ENCODE measurements around the gene TBL1X.

- no peak for TF ChIP-seq CTCF (IDR thresholded peaks at IDR 0.05 in 2 of 3, conservative IDR thresholded peaks at IDR 0.05 in 1 of 3; ENCODE audit: control insufficient read depth in 2 of 3, extremely low read depth in 1 of 3, insufficient read depth in 1 of 3, low read depth in 3 of 3, low read length in 3 of 3)
- TF ChIP-seq JUNB (IDR thresholded peaks at IDR 0.05): no peak
- no peak for TF ChIP-seq STAT3 (IDR thresholded peaks at IDR 0.05; ENCODE audit: low read depth, low read length)
- TF ChIP-seq EP300 (IDR thresholded peaks at IDR 0.05; ENCODE audit: borderline replicate concordance in 1 of 2, control insufficient read depth in 1 of 2, low read depth in 2 of 2, low read length in 2 of 2): no peak
- no peak for TF ChIP-seq EGR1 (IDR thresholded peaks at IDR 0.05; ENCODE audit: borderline replicate concordance in 1 of 2, low read depth in 2 of 2, low read length in 2 of 2)
- no peak for TF ChIP-seq POLR2AphosphoS2 (IDR thresholded peaks at IDR 0.05; ENCODE audit: low read depth, low read length)
- no peak for TF ChIP-seq EZH2 (IDR thresholded peaks at IDR 0.05; ENCODE audit: borderline replicate concordance, control insufficient read depth, low read depth, low read length)
- TF ChIP-seq PBX3 (IDR thresholded peaks at IDR 0.05; ENCODE audit: insufficient replicate concordance, low read depth, low read length): no peak
- no peak for TF ChIP-seq MAX (IDR thresholded peaks at IDR 0.05; ENCODE audit: low read depth, low read length)
- no peak for TF ChIP-seq NR2C1 (IDR thresholded peaks at IDR 0.05)
- no peak for TF ChIP-seq REST (IDR thresholded peaks at IDR 0.05; ENCODE audit: low read depth, low read length)
- no peak for TF ChIP-seq USF2 (IDR thresholded peaks at IDR 0.05; ENCODE audit: borderline replicate concordance, low read depth, low read length)
Observed at GRCh38 chrX:9772943-9773342, 308.1 kb downstream of the TBL1X start.

All from GM12878 (cell line).